Measurements from ENCODE around the gene PPT2. TPM values are rescaled to one million over a fixed set of nuclear protein-coding genes. Genes with fewer than 3 reads are reported as not detected.

The PPT2 gene
- total and polyA plus RNA-seq, 2 of the 8 experiments (the other 6 are each of a cell fraction or from before 2014, with no cell fraction given), result 24.1 to 39.5 TPM

DNA sequence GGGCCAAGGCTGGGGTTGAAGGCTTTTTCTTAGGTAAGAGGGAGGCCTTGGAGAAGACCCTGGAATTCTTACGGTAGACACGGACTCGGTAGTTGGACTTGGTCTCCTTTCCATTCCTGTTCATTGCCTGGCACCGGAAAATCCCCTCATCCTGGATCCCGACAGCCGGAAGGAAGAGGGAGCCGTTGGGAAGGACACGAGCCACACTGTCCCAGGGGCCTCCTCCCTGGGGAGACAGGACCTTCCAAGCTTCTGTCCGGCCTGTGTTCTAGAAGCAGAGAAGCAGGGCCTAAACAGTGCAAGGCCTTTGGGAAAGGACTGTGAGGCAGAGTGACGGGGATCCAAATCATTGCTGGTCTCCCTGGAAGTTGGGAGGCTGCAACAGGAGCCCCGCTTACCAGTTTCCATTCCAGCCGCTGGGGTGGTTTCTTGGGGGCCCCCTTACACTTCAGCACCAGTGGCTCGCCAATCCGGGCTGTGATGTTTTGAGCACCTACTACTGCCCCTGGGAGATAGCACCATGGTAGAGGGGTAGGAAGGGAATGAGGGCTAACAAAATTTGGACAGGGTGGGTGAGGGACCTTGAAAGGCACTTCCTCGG lies 29.6 kb downstream of the PPT2 start (continued):
- TF ChIP-seq SRF (IDR thresholded peaks at IDR 0.05; ENCODE audit: low read depth, low read length) (no peak), JUN (IDR thresholded peaks at IDR 0.05; ENCODE audit: low read depth, low read length) (no peak), TAF1 (IDR thresholded peaks at IDR 0.05; ENCODE audit: low read depth, low read length) (no peak), CTBP2 (IDR thresholded peaks at IDR 0.05; ENCODE audit: borderline replicate concordance, insufficient read depth, insufficient read length, low read length) (no peak), POLR2A (IDR thresholded peaks at IDR 0.05; ENCODE audit: control extremely low read depth in 1 of 2, low read depth in 2 of 2, low read length in 2 of 2) (no peak)

Measured in H1 (cell line).